Adrenal gland (tissue), 12 donors: ENCODE results near the gene SRCAP. TPM values are rescaled to one million over a fixed set of nuclear protein-coding genes. Genes with fewer than 3 reads are reported as not detected.
A peak's percentile ranks its signal among the peaks of the same experiment; 100 is the strongest.

Experiments
- DNase-seq, 7 donors: peaks; one replicate each; pipeline ENCODE4 v3.0.0-alpha.2; 2019 to 2020
- H3K27ac ChIP-seq, 5 donors: fragments of 200-600 bp; sonication (generic) in 4 of 5; 1 replicate in 3 of 5; 2 replicates in 2 of 5; pipeline versions ENCODE4 v1.5.1 to v1.8.0; 2016 to 2020; ENCODE audit warnings: mild to moderate bottlenecking in 1 of 5
- H3K27me3 ChIP-seq: fragments of 200-600 bp; 2 replicates; pipeline ENCODE4 v1.8.0; 2021
- H3K36me3 ChIP-seq, 2 donors: fragments of 200-600 bp; replicated peaks in 1 of 2; 1 replicate in 1 of 2; 2 replicates in 1 of 2; pipeline versions ENCODE4 v1.5.1 to v1.8.0; 2018 to 2022
- H3K4me1 ChIP-seq, 2 donors: fragments of 200-600 bp; replicated peaks in 1 of 2; 1 replicate in 1 of 2; 2 replicates in 1 of 2; pipeline versions ENCODE4 v1.5.1 to v1.8.0; 2018 to 2021
- H3K4me3 ChIP-seq, 4 donors: fragments of 200-600 bp; sonication (generic) in 3 of 4; one replicate each; pipeline ENCODE4 v1.5.1; 2016 to 2018
- H3K9me3 ChIP-seq, 3 donors: fragments of 200-600 bp; sonication (generic) in 1 of 3; replicated peaks in 1 of 3; 1 replicate in 2 of 3; 2 replicates in 1 of 3; pipeline versions ENCODE4 v1.5.1 to v1.8.0; 2016 to 2021
- CTCF ChIP-seq, 6 experiments: fragments of 450-650 bp in 4 of 6; fragments of 200-600 bp in 2 of 6; sonication (generic) in 1 of 6; IDR thresholded peaks; 1 replicate in 5 of 6; 2 replicates in 1 of 6; pipeline versions ENCODE4 v1.5.1 to v1.8.0; 2016 to 2021; ENCODE audit warnings: antibody characterized with exemption in 6 of 6, mild to moderate bottlenecking in 2 of 6, moderate library complexity in 1 of 6
- POLR2A ChIP-seq, 2 donors: fragments of 450-650 bp; IDR thresholded peaks; one replicate each; pipeline ENCODE4 v1.6.1; 2017; ENCODE audit warnings: antibody characterized with exemption in 2 of 2, mild to moderate bottlenecking in 2 of 2, moderate library complexity in 1 of 2
- WGBS, 4 donors: extraction: QIAGEN DNeasy Blood & Tissue Kit in 2 of 4; methylation state at CpG; one replicate each; pipeline versions ENCODE4 v1.1.5 to v1.1.7; 2013 to 2017; 5-methylcytosine and 5-hydroxymethylcytosine counted together
- intact Hi-C, 2 donors: fragments of 100-400 bp; cut with DNase I; formaldehyde crosslinking; loops; one replicate each; pipeline versions ENCODE4 v1.14.1 to v1.15.0; 2022 to 2023
- polyA plus RNA-seq, 3 donors: library from polyadenylated mRNA; stranded (reverse); fragments of 200-250 nt in 2 of 3; fragments of 350-450 nt in 1 of 3; fragmentation: Illumina TruSeq in 1 of 3; extraction: RNeasy Lipid Tissue Mini Kit (QIAGEN cat#74804) in 1 of 3; gene quantifications; one replicate each; pipeline ENCODE4 v1.2.3, GENCODE V29; 2013 to 2014
- total RNA-seq, 9 donors: library from RNA; depleted of rRNA in 4 of 9; stranded (reverse); fragments of >200 nt in 4 of 9; fragments of 120-200 nt in 1 of 9; fragmentation: NEBNext Ultra II Directional in 1 of 9; extraction: Animal tissue kit (Norgen Biotek cat#: 25700) in 1 of 9; gene quantifications; one replicate each; pipeline versions ENCODE4 v1.1.0 to v1.2.4, GENCODE V29; 2013 to 2023
- donor health status: healthy with polysubstance abuse.
- donor health status: Bipolar disorder and iron deficiency.
- donor health status: DM: yes; HTN: yes; CAD: no.
- donor health status: DM: no; HTN: no; CAD: no.
- donor health status: DM: no; HTN: no; CAD: no.
- donor health status: DM: yes; HTN: yes; CAD: no.

Gene SRCAP
- total and polyA plus RNA-seq, 12 donors, result 3.7 to 82.4 (median 46.6) TPM

- Histone ChIP-seq H3K4me3 (no peak overlapping the region), H3K9me3 (no peaks in the 10 kb centered on the region), H3K4me1 (peaks cover 23 to 39% of the 10 kb centered on the region in 2 donors), H3K27ac (peak overlapping the region in 1 of 5 donors; percentile 29), H3K27me3 (no peaks in the 10 kb centered on the region), H3K36me3 (peaks cover 0 to 88% of the 10 kb centered on the region in 2 donors)
- DNase-seq, result no peak
- intact Hi-C loops, result no loop called here
- 80 to 90% (median 86%) methylated on average over 11 to 15 of the region's 15 CpGs for WGBS, 4 donors
- TF ChIP-seq POLR2A (IDR thresholded peaks at IDR 0.05), result no peak
- no peak for TF ChIP-seq CTCF (IDR thresholded peaks at IDR 0.05)
Observed at GRCh38 chr16:30664616-30665109, 34.3 kb upstream of the SRCAP start.

- no peak overlapping the region for H3K27ac ChIP-seq
- no peak overlapping the region for H3K4me3 ChIP-seq
- no peaks in the 10 kb centered on the region for H3K9me3 ChIP-seq
- TF ChIP-seq CTCF (IDR thresholded peaks at IDR 0.05) (no peak), POLR2A (IDR thresholded peaks at IDR 0.05) (no peak)
- no peak for DNase-seq
- peaks cover 17 to 36% of the 10 kb centered on the region in 2 donors for H3K4me1 ChIP-seq
- WGBS, 4 donors, result 76 to 87% (median 80%) methylated on average over 17 to 22 of the region's 22 CpGs
- intact Hi-C loops, result no loop called here
- no peaks in the 10 kb centered on the region for H3K27me3 ChIP-seq
- peaks cover 0 to 94% of the 10 kb centered on the region in 2 donors for H3K36me3 ChIP-seq
Observed at GRCh38 chr16:30665155-30665829, 33.7 kb upstream of the SRCAP start.

GRCh38 chr16:30665830-30666190 lies 33.2 kb upstream of the SRCAP start:
- H3K4me3 ChIP-seq, result no peak overlapping the region
- TF ChIP-seq CTCF (IDR thresholded peaks at IDR 0.05) (no peak), POLR2A (IDR thresholded peaks at IDR 0.05) (no peak)
- H3K4me1 ChIP-seq, result peaks cover 12 to 31% of the 10 kb centered on the region in 2 donors
- no peaks in the 10 kb centered on the region for H3K27me3 ChIP-seq
- no peak for DNase-seq
- H3K9me3 ChIP-seq, result no peaks in the 10 kb centered on the region
- intact Hi-C loops, result no loop called here
- H3K27ac ChIP-seq, result no peak overlapping the region
- peaks cover 0 to 97% of the 10 kb centered on the region in 2 donors for H3K36me3 ChIP-seq
- WGBS, 4 donors, result 65 to 76% (median 70%) methylated on average over 4 of the region's 4 CpGs

- no peaks in the 10 kb centered on the region for H3K9me3 ChIP-seq
- DNase-seq, result no peak
- H3K36me3 ChIP-seq, result peaks cover 0 to 91% of the 10 kb centered on the region in 2 donors
- no peak overlapping the region for H3K27ac ChIP-seq
- H3K4me1 ChIP-seq, result peaks cover 7 to 22% of the 10 kb centered on the region in 2 donors
- H3K27me3 ChIP-seq, result no peaks in the 10 kb centered on the region
- 69 to 84% (median 71%) methylated on average over 6 to 7 of the region's 7 CpGs for WGBS, 4 donors
- intact Hi-C loops, result no loop called here
- no peak overlapping the region for H3K4me3 ChIP-seq
- TF ChIP-seq POLR2A (IDR thresholded peaks at IDR 0.05), result no peak
- no peak for TF ChIP-seq CTCF (IDR thresholded peaks at IDR 0.05)
Observed at GRCh38 chr16:30666681-30667080, 32.3 kb upstream of the SRCAP start.
